Inferior parietal cortex (tissue), 1 donor: Measurements from ENCODE around the gene BOLL.
"Not testable (repeated sequence)": the region's sequence is repeated elsewhere in the genome, so short reads cannot be mapped to it uniquely, and the experiment has no call there.

ENCODE experiments used
- DNase-seq: peaks from one replicate; pipeline ENCODE4 v3.0.0-alpha.2; 2016; ENCODE audit errors: extremely low spot score

The BOLL gene

DNA sequence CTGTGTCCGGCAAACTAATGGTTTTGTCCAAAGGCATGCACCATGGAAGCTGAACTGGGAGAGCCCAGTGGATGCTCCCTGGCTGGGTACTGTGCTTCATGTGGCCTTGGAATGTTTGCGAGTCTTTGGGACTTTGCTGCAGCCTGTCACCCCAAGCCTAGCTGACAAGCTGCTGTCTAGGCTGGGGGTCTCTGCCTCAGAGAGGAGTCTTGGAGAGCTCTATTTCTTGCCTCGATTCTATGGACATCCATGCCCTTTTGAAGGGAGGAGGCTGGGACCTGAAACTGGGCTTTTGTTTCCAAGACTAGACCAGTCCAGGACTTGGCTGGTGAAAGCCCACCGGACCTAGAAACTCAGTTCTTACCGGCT lies 78.3 kb downstream of the BOLL start:
- DNase-seq = no peak

DNA sequence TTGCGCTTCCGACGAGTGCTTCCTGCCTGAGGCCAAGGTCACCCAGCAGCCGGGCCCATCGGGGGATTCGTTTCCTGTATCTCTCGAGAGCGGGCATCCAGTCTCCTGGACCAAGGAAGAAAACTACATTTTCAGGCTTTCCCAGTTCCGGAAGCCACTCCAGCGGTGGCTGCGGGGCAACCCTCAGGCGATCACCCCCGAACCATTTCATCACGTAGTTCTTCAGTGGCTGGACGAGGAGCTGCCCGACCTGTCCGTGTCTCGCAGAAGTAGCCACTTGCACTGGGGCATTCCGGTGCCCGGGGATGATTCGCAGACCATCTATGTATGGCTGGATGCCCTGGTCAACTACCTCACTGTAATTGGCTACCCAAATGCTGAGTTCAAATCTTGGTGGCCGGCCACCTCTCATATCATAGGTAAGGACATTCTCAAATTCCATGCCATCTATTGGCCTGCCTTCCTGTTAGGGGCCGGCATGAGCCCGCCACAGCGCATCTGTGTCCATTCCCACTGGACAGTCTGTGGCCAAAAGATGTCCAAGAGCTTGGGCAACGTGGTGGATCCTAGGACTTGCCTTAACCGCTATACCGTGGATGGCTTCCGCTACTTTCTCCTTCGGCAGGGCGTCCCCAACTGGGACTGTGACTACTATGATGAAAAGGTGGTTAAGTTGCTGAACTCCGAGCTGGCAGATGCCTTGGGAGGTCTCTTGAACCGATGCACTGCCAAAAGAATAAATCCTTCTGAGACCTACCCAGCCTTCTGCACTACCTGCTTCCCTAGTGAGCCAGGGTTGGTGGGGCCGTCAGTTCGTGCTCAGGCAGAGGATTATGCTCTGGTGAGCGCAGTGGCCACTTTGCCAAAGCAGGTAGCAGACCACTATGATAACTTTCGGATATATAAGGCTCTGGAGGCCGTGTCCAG lies 78.9 kb downstream of the BOLL start:
- DNase-seq = peak; percentile 5

DNA sequence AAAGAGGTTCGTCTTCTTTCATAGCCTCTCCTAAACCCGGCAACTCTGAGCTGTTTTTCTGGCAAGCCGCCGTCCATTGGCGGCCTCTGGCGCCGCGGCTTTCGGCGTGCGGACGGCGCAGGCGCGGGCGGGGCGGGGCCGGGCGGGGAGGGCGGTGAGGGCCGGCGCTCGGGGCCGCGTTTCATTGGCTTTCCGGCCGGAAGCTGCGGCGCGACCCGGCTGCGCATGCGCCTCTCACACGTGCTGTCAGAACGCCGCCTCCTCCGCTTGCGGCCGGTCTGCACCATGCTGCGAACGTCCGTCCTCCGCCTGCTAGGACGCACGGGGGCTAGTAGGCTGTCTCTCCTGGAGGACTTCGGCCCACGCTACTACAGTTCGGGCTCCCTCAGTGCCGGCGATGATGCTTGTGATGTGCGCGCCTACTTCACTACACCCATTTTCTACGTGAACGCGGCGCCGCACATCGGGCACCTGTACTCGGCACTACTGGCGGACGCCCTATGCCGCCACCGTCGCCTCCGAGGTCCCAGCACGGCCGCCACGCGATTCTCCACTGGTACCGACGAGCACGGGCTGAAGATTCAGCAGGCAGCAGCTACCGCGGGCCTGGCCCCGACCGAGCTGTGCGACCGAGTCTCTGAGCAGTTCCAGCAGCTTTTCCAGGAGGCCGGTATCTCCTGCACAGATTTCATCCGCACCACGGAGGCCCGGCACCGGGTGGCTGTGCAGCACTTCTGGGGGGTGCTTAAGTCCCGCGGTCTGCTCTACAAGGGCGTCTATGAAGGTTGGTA lies 79.8 kb downstream of the BOLL start, which contains the start of gene MARS2:
Gene MARS2, plus strand, starts transcription at position 249 of the 791 bp plus-strand sequence. Its CDS starts 37 bp downstream, at position 286.
- peak; percentile 85 for DNase-seq

DNA sequence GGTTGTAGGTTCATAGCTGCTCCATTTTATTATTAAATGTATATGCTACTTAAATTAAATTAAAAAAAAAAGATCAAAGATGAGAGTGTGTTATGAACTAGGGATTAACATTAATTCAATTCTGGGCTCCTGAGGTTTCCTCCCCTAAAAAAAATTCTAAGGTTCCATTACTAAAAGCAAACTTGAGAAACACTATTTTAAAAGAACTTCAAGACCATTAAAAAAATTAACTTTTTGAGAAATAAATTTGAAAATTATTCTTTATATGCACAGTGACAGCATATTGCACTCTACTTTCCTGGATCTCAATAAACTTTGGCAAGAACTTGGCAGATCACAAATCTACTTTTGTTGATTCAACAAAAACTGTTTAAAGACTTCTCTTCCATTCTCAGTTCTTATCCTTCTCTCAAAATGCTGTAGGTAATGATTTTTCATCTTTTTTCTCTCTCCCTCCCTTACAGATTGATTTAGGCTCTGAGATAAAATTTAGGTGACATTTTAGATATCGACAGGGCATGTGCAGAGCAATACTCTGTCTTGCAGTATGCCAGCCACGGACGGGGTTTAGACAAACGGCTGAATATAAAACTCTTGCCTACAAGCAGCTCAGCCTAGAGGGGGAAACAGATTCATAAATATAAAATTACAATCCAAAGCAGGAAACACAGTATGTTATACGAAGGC lies 80.5 kb downstream of the BOLL start:
- DNase-seq = no peak

DNA sequence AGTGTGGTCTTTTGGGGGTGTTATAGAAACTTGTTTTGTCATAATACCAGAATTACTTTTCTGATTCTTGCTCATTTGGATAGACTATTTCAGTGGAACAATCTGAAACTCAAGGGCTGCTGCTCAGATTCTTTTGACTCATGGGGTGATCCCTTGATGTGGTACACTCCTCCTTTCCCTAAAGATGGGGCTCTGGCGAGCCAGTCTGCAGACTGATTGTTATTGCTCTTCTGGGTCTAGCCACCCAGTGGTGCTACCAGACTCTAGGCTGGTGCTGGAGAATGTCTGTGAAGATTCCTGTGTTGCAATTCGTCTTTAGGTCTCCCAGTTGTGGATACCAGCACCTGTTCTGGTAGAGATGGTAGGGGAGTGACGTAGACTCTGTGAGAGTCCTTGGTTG lies 84.2 kb downstream of the BOLL start:
- DNase-seq = no peak

DNA sequence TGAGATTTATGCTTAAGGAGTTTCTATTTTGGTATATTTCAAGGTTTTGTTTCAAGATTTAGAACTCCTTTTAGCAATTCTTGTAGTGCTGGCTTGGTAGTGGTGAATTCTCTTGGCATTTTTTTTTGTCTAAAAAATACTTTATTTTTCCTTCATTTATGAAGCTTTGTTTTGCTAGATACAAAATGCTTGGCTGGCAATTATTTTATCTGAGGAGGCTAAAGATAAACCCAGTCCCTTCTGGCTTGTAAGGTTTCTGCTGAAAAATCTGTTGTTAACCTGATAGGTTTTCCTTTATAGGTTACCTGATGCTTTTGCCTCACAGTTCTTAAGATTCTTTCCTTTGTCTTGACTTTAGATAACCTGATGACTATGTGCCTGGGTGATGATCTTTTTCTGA lies 85.4 kb downstream of the BOLL start:
- DNase-seq = not testable (repeated sequence)

DNA sequence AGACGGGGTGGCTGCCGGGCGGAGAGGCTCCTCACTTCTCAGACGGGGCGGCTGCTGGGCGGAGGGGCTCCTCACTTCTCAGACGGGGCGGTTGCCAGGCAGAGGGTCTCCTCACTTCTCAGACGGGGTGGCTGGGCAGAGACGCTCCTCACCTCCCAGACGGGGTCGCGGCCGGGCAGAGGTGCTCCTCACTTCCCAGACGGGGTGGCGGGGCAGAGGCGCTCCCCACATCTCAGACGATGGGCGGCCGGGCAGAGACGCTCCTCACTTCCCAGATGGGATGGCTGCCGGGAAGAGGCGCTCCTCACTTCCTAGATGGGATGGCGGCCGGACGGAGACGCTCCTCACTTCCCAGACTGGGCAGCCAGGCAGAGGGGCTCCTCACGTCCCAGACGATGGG lies 88.5 kb downstream of the BOLL start:
- not testable (repeated sequence) for DNase-seq

DNA sequence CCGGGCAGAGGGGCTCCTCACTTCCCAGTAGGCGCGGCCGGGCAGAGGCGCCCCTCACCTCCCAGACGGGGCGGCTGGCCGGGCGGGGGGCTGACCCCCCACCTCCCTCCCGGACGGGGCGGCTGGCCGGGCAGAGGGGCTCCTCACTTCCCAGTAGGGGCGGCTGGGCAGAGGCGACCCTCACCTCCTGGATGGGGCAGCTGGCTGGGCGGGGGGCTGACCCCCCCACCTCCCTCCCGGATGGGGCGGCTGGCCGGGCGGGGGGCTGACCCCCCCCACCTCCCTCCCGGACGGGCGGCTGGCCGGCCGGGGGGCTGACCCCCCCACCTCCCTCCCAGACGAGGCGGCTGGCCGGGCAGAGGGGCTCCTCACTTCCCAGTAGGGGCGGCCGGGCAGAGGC lies 89.1 kb downstream of the BOLL start:
- DNase-seq = not testable (repeated sequence)

DNA sequence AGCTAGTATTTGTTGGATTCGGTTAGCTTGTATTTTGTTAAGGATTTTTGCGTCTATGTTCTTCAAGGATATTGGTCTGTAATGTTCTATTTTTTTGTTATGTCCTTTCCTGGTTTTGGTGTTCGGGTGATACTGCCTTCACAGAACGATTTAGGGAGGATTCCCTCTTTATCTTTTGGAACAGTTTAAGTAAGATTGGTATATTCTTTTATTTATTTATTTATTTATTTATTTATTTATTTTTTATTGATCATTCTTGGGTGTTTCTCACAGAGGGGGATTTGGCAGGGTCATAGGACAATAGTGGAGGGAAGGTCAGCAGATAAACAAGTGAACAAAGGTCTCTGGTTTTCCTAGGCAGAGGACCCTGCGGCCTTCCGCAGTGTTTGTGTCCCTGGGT lies 89.9 kb downstream of the BOLL start:
- DNase-seq = not testable (repeated sequence)

DNA sequence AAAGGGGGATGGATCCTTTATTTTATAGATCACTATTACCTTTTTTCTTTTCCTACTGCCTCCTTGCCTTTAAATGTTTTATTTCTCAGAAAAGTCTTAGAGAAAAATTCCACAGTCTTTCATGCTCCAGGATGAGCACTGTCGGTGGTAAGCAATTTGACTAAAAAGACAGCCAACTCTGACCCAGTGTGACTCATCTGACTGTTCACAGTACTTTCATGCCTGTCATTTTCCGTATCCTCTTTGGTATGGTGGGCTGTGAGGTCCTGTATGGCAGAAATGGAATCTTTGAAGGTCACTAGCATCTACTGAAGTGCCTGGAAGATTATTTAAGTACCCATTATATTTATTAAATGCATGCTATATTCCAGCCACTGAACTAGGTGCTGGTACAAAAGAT lies 107.6 kb downstream of the BOLL start:
- no peak for DNase-seq

DNA sequence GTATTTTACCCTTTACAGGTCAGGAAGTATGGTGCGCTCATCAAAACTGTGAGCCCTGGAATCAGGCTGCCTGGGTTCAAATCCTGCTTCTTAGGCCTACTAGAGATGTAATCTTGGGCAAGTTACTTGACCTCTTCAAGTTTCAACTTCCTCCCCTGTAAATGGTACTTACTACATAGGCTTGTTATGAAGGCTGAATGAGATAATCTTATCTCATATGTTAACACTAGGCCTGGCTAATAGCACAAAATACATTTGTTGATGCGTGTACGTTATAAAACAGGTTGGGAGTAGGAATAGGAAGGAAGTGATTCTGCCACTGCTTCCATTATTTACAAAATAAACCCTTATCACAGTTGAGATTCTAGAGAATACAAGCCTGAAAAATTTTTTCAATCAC lies 108.1 kb downstream of the BOLL start:
- no peak for DNase-seq
